ENCODE measurements around the gene OR52W1.

The OR52W1 gene

GRCh38 chr11:6233984-6234386 lies 35.0 kb downstream of the OR52W1 start:
- Histone ChIP-seq H3K36me3 (no peaks in the 10 kb centered on the region), H3K9me3 (no peaks in the 10 kb centered on the region), H3K27me3 (no peaks in the 10 kb centered on the region), H3K4me3 (ENCODE audit: low read depth, low read length) (peak overlapping the region; percentile 86), H3K4me1 (no peaks in the 10 kb centered on the region)
- TF ChIP-seq CTCF (IDR thresholded peaks at IDR 0.05; ENCODE audit: low read depth, low read length) = no peak
- DNase-seq = no peak

- no peak for TF ChIP-seq CTCF (IDR thresholded peaks at IDR 0.05; ENCODE audit: low read depth, low read length)
- peak within 1 kb of the TSS; percentile 86 for H3K4me3 ChIP-seq (ENCODE audit: low read depth, low read length)
These were observed 35.5 kb downstream of the OR52W1 start, which contains the start of gene FHIP1B for GRCh38 chr11:6234387-6235107. Gene FHIP1B (minus strand): TSS chr11:6234636. CDS start chr11:6224516, 10,120 bp downstream.

GRCh38 chr11:6237266-6237665 lies 38.2 kb downstream of the OR52W1 start:
- H3K27me3 ChIP-seq = no peaks in the 10 kb centered on the region
- DNase-seq = no peak
- no peaks in the 10 kb centered on the region for H3K4me1 ChIP-seq
- no peaks in the 10 kb centered on the region for H3K9me3 ChIP-seq
- no peaks in the 10 kb centered on the region for H3K36me3 ChIP-seq
- H3K4me3 ChIP-seq (ENCODE audit: low read depth, low read length) = no peak overlapping the region
- TF ChIP-seq CTCF (IDR thresholded peaks at IDR 0.05; ENCODE audit: low read depth, low read length) = no peak

More at GRCh38 chr11:6234387-6235107, 35.5 kb downstream of the OR52W1 start, which contains the start of gene FHIP1B:
- DNase-seq = peak; percentile 96
- no peaks in the 10 kb centered on the region for H3K36me3 ChIP-seq
- no peaks in the 10 kb centered on the region for H3K4me1 ChIP-seq
- H3K9me3 ChIP-seq = no peaks in the 10 kb centered on the region
- H3K27me3 ChIP-seq = no peaks in the 10 kb centered on the region

GRCh38 chr11:6237761-6238302 lies 38.8 kb downstream of the OR52W1 start:
- no peak overlapping the region for H3K4me3 ChIP-seq (ENCODE audit: low read depth, low read length)
- H3K27me3 ChIP-seq = no peaks in the 10 kb centered on the region
- no peaks in the 10 kb centered on the region for H3K4me1 ChIP-seq
- no peak for TF ChIP-seq CTCF (IDR thresholded peaks at IDR 0.05; ENCODE audit: low read depth, low read length)
- H3K36me3 ChIP-seq = no peaks in the 10 kb centered on the region
- H3K9me3 ChIP-seq = no peaks in the 10 kb centered on the region
- no peak for DNase-seq

- no peak within 1 kb of the TSS for H3K4me3 ChIP-seq (ENCODE audit: low read depth, low read length)
- H3K9me3 ChIP-seq = no peaks in the 10 kb centered on the region
- no peak for TF ChIP-seq CTCF (IDR thresholded peaks at IDR 0.05; ENCODE audit: low read depth, low read length)
- no peaks in the 10 kb centered on the region for H3K36me3 ChIP-seq
- no peaks in the 10 kb centered on the region for H3K4me1 ChIP-seq
- no peak for DNase-seq
- H3K27me3 ChIP-seq = no peaks in the 10 kb centered on the region
These were observed 39.9 kb downstream of the OR52W1 start, which contains the start of gene CNGA4 for GRCh38 chr11:6238902-6239301. Gene CNGA4 (plus strand): TSS chr11:6239089. CDS start chr11:6239207, 118 bp downstream.

GRCh38 chr11:6240139-6240538 lies 41.1 kb downstream of the OR52W1 start:
- H3K9me3 ChIP-seq = no peaks in the 10 kb centered on the region
- no peaks in the 10 kb centered on the region for H3K27me3 ChIP-seq
- no peaks in the 10 kb centered on the region for H3K36me3 ChIP-seq
- no peak for TF ChIP-seq CTCF (IDR thresholded peaks at IDR 0.05; ENCODE audit: low read depth, low read length)
- DNase-seq = no peak
- H3K4me1 ChIP-seq = no peaks in the 10 kb centered on the region
- no peak overlapping the region for H3K4me3 ChIP-seq (ENCODE audit: low read depth, low read length)

All from BE2C (cell line).